T-helper 1 cell treated with Interleukin-12 subunit alpha and Interleukin-12 subunit beta and Interleukin-4 antibody, amounts not matched to agents 30 ng/mL and 1 ng/mL, for 36 hours (primary cell): ENCODE data around the gene KIF26A. TPM values are rescaled to one million over a fixed set of nuclear protein-coding genes. Genes with fewer than 3 reads are reported as not detected.

Source experiments
- total RNA-seq: library from RNA; stranded (reverse); gene quantifications from 2 replicates; pipeline ENCODE4 v1.2.3, GENCODE V29; 2022

Gene KIF26A
- total RNA-seq, 1 donor from 2014 or later, result 0.66 TPM

Other genes starting within 250 kb of the KIF26A start
- gene TDRD9, start 210.1 kb upstream of the KIF26A start, total RNA-seq, result not detected in 2 replicates
- gene RD3L, start 196.1 kb upstream of the KIF26A start, total RNA-seq, result not detected in 2 replicates
- gene ASPG, start 52.9 kb upstream of the KIF26A start, total RNA-seq, result not detected in 2 replicates